Gastrocnemius medialis (tissue), 4 donors: ENCODE data around the gene SLC17A5.

Source experiments
- CTCF ChIP-seq, 5 experiments: fragments of 450-650 bp in 3 of 5; fragments of 200-600 bp in 2 of 5; sonication (generic) in 2 of 5; IDR thresholded peaks in 4 of 5; conservative IDR thresholded peaks in 1 of 5; 1 replicate in 4 of 5; 2 replicates in 1 of 5; pipeline ENCODE4 v1.5.1; 2016 to 2019; ENCODE audit warnings: antibody characterized with exemption in 5 of 5, mild to moderate bottlenecking in 3 of 5, moderate library complexity in 3 of 5
- POLR2A ChIP-seq, 2 donors: fragments of 450-650 bp; IDR thresholded peaks; one replicate each; pipeline ENCODE4 v1.6.1; 2017; ENCODE audit warnings: antibody characterized with exemption in 2 of 2, mild to moderate bottlenecking in 2 of 2, moderate library complexity in 2 of 2

DNA sequence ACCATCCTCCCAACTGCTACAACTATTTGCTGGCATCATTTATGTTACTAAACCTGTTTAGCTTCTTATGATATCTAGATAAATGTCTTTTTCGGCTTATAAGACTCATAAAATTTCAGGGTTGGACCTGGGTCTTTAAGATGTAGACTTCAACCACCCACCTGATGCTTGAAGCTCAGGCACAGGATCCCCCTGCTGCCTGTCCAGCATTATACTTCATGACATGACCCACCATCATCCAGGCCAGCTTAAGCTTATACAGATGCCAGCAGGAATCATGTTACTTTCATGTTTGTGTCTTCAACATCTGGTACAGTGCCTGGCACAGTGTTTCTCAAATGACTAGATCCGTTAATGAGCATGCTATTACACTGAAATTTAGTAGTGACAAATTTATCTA, 47.4 kb downstream of the SLC17A5 start:
- TF ChIP-seq POLR2A (IDR thresholded peaks at IDR 0.05) (no peak), CTCF (IDR thresholded peaks at IDR 0.05 in 4 of 5, conservative IDR thresholded peaks at IDR 0.05 in 1 of 5) (no peak)
